IgD-negative memory B cell (primary cell): ENCODE results near the gene SMU1. TPM values are rescaled to one million over a fixed set of nuclear protein-coding genes. Genes with fewer than 3 reads are reported as not detected.
A peak's percentile ranks its signal among the peaks of the same experiment; 100 is the strongest.
"Not testable (repeated sequence)": the region's sequence is repeated elsewhere in the genome, so short reads cannot be mapped to it uniquely, and the experiment has no call there.

Source experiments
- H3K27ac Mint-ChIP-seq, 3 donors: one replicate each; pipeline ENCODE4 v1.8.0; 2020 to 2022; ENCODE audit warnings: mild to moderate bottlenecking in 3 of 3, mixed read lengths in 3 of 3, moderate library complexity in 1 of 3
- H3K27me3 Mint-ChIP-seq: one replicate; pipeline ENCODE4 v1.8.0; 2021; ENCODE audit warnings: mixed read lengths
- H3K36me3 Mint-ChIP-seq: one replicate; pipeline ENCODE4 v1.8.0; 2020; ENCODE audit warnings: mild to moderate bottlenecking, mixed read lengths
- H3K4me1 Mint-ChIP-seq, 3 donors: one replicate each; pipeline ENCODE4 v1.8.0; 2020 to 2022; ENCODE audit warnings: mixed read lengths in 3 of 3, mild to moderate bottlenecking in 1 of 3
- H3K4me3 Mint-ChIP-seq, 4 donors: one replicate each; pipeline ENCODE4 v1.8.0; 2020 to 2022; ENCODE audit warnings: mild to moderate bottlenecking in 4 of 4, mixed read lengths in 4 of 4, moderate library complexity in 3 of 4
- H3K9me3 Mint-ChIP-seq, 3 donors: one replicate each; pipeline ENCODE4 v1.8.0; 2020 to 2021; ENCODE audit warnings: mixed read lengths in 3 of 3, mild to moderate bottlenecking in 1 of 3
- polyA plus RNA-seq: library from polyadenylated mRNA; unstranded; fragments of 300-500 nt; fragmentation: Illumina TruSeq; gene quantifications from one replicate; pipeline ENCODE4 v1.2.3, GENCODE V29; 2021

SMU1 gene
- polyA plus RNA-seq, 1 donor from 2014 or later, result 19.3 TPM

DNA sequence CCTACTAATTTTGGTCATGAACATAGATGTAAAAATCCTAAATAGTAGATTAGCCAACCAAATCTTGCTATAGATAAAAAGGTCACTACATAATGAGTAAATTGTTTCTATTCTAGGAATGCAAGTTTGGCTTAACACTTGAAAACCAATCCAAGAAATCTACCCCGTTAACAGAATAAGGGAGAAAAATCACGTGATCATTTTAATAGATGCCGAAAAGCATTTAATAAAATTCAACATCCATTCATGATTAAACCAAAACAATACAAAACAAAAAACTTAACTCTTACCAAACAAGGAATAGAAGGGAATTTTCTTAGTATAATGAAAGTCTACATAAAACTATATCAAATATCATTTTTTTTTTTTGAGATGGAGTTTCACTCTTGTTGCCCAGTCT is 20.7 kb upstream of the SMU1 start:
- H3K9me3 Mint-ChIP-seq, result peaks cover 0 to 1% (median 0%) of the 10 kb centered on the region in 3 donors
- peaks cover 0 to 5% (median 4%) of the 10 kb centered on the region in 3 donors for H3K4me1 Mint-ChIP-seq
- H3K27me3 Mint-ChIP-seq, result no peaks in the 10 kb centered on the region
- no peak overlapping the region for H3K27ac Mint-ChIP-seq
- H3K36me3 Mint-ChIP-seq, result peaks cover 2% of the 10 kb centered on the region
- H3K4me3 Mint-ChIP-seq, result no peak overlapping the region

DNA sequence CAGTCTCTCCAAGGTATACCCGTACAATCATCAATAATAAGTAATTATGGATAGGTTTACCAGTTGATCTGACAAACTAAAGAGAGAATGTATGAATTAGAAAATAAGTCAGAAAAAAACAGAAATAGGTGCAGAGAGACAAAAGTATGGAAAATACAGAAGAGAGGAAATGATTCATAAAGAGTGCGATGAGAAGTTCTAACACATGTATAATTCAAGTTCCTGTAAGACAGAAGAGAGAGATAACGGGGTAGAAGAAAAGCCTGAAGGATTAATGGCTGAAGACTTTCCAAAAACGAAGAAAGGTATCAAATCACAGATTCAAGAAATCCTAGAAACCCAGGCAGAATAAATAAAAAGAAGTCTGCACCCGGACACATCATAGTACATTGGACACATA is 16.2 kb upstream of the SMU1 start:
- H3K9me3 Mint-ChIP-seq, result no peaks in the 10 kb centered on the region
- H3K36me3 Mint-ChIP-seq, result peaks cover 2% of the 10 kb centered on the region
- H3K27ac Mint-ChIP-seq, result no peak overlapping the region
- no peak overlapping the region for H3K4me3 Mint-ChIP-seq
- H3K27me3 Mint-ChIP-seq, result no peaks in the 10 kb centered on the region
- peaks cover 0 to 4% (median 0%) of the 10 kb centered on the region in 3 donors for H3K4me1 Mint-ChIP-seq

DNA sequence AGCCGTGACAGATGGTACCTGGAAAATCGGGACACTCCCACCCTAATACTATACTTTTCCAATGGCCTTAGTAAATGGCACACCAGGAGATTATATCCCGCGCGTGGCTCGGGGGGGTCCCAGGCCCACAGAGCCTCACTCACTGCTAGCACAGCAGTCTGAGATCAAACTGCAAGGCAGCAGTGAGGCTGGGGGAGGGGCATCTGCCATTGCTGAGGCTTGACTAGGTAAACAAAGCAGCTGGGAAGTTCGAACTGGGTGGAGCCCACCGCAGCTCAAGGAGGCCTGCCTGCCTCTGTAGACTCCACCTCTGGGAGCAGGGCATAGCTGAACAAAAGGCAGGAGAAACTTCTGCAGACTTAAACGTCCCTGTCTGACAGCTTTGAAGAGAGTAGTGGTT is 9.2 kb upstream of the SMU1 start:
- H3K4me3 Mint-ChIP-seq, H3K9me3 Mint-ChIP-seq, H3K36me3 Mint-ChIP-seq, H3K27me3 Mint-ChIP-seq: not testable (repeated sequence)
- H3K4me1 Mint-ChIP-seq, result peaks cover 13 to 22% (median 15%) of the 10 kb centered on the region in 3 donors
- peak overlapping the region in 1 of 3 donors; percentile 59 for H3K27ac Mint-ChIP-seq

DNA sequence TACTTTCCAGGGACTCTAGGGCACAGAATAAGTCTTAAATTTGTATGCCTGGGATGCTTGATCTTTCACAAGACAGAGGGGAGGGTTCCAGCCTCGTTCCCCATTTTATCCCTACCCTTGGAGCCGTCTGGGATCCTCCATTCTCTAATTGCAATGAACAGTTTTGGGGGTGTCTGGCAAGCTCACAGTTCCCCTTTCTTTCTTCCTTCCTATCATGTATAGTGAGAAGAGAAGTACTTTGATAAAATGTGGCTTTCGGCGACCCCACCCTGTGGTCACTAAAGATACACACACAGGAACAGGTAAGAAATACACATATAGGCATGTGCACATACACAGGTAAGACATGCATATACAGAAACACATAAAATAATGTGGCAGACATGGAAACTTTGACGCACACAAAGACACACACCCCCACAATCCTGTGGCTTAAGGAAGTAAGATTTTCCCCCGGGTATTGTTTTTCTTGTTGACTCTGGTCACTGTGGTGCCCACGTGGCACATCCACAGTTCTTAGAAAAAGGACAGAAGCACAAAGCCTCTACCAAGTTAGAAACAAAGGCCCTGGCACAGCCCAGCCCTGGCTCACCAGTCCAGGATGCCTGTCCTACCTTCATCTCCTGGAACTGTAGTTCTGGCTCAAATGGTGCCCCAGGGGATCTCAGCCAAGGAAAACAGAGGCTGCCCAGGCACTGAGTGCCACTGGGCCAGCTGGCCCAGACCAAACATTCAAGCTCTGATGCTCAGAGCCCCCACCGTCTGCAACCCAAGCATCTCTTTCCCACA is 6.3 kb upstream of the SMU1 start:
- Mint-ChIP-seq H3K4me3 (peak overlapping the region; percentile 18 to 85 (median 70)), H3K4me1 (peaks cover 15 to 23% (median 18%) of the 10 kb centered on the region in 3 donors), H3K36me3 (no peaks in the 10 kb centered on the region), H3K27ac (peak overlapping the region; percentile 48 to 85 (median 57)), H3K9me3 (no peaks in the 10 kb centered on the region), H3K27me3 (no peaks in the 10 kb centered on the region)

GRCh38 chr9:33082128-33082527 is 5.7 kb upstream of the SMU1 start:
- Mint-ChIP-seq H3K36me3 (no peaks in the 10 kb centered on the region), H3K4me3 (peak overlapping the region; percentile 18 to 85 (median 70)), H3K27me3 (no peaks in the 10 kb centered on the region), H3K27ac (peak overlapping the region; percentile 48 to 85 (median 57)), H3K4me1 (peaks cover 17 to 26% (median 18%) of the 10 kb centered on the region in 3 donors), H3K9me3 (no peaks in the 10 kb centered on the region)

GRCh38 chr9:33081128-33081851 is 4.8 kb upstream of the SMU1 start:
- peaks cover 23 to 30% (median 24%) of the 10 kb centered on the region in 3 donors for H3K4me1 Mint-ChIP-seq
- H3K27me3 Mint-ChIP-seq, result no peaks in the 10 kb centered on the region
- no peak overlapping the region for H3K27ac Mint-ChIP-seq
- no peaks in the 10 kb centered on the region for H3K36me3 Mint-ChIP-seq
- H3K4me3 Mint-ChIP-seq, result no peak overlapping the region
- H3K9me3 Mint-ChIP-seq, result no peaks in the 10 kb centered on the region

DNA sequence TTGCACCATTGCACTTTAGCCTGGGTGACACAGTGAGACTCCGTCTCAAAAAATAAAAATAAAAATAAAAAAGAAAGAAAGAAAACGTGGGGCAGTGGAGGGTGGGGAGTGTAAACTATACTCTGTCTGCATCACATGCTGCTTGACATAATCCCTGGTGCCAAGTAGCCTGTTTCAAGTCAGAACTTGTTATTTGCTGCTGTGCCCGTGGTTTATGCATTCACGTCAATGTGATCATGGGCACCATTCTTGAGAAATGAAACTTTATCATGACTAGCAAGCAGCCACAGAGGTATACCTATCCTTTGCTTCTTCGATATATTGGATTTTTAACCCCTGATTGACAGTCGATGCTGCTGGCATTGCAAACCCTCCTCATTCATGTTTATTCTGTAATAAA is 4.1 kb upstream of the SMU1 start:
- Mint-ChIP-seq H3K36me3 (no peaks in the 10 kb centered on the region), H3K4me3 (no peak overlapping the region), H3K27me3 (no peaks in the 10 kb centered on the region), H3K27ac (no peak overlapping the region), H3K9me3 (no peaks in the 10 kb centered on the region), H3K4me1 (peaks cover 26 to 34% (median 29%) of the 10 kb centered on the region in 3 donors)

GRCh38 chr9:33068991-33069390 is 7.5 kb downstream of the SMU1 start:
- H3K36me3 Mint-ChIP-seq, result peaks cover 5% of the 10 kb centered on the region
- H3K9me3 Mint-ChIP-seq, result no peaks in the 10 kb centered on the region
- H3K4me3 Mint-ChIP-seq, result no peak overlapping the region
- H3K27ac Mint-ChIP-seq, result no peak overlapping the region
- no peaks in the 10 kb centered on the region for H3K27me3 Mint-ChIP-seq
- H3K4me1 Mint-ChIP-seq, result peaks cover 22 to 31% (median 26%) of the 10 kb centered on the region in 3 donors

GRCh38 chr9:33065157-33066076 is 11.1 kb downstream of the SMU1 start:
- H3K4me3 Mint-ChIP-seq, result peak overlapping the region; percentile 51 to 90 (median 65)
- peaks cover 3% of the 10 kb centered on the region for H3K36me3 Mint-ChIP-seq
- no peaks in the 10 kb centered on the region for H3K9me3 Mint-ChIP-seq
- H3K4me1 Mint-ChIP-seq, result peaks cover 13 to 24% (median 17%) of the 10 kb centered on the region in 3 donors
- peak overlapping the region; percentile 50 to 72 (median 60) for H3K27ac Mint-ChIP-seq
- no peaks in the 10 kb centered on the region for H3K27me3 Mint-ChIP-seq

- H3K4me1 Mint-ChIP-seq, result peaks cover 11 to 18% (median 15%) of the 10 kb centered on the region in 3 donors
- peaks cover 0 to 4% (median 0%) of the 10 kb centered on the region in 3 donors for H3K9me3 Mint-ChIP-seq
- H3K4me3 Mint-ChIP-seq, result no peak overlapping the region
- no peaks in the 10 kb centered on the region for H3K27me3 Mint-ChIP-seq
- peak overlapping the region in 2 of 3 donors; percentile 10 to 53 for H3K27ac Mint-ChIP-seq
- peaks cover 2% of the 10 kb centered on the region for H3K36me3 Mint-ChIP-seq
Observed at GRCh38 chr9:33051144-33051543, 25.3 kb downstream of the SMU1 start.

- Mint-ChIP-seq H3K27ac (peak overlapping the region in 1 of 3 donors; percentile 73), H3K27me3 (no peaks in the 10 kb centered on the region), H3K36me3 (peaks cover 2% of the 10 kb centered on the region), H3K4me3 (no peak overlapping the region), H3K9me3 (peaks cover 0 to 4% (median 0%) of the 10 kb centered on the region in 3 donors), H3K4me1 (peaks cover 11 to 18% (median 18%) of the 10 kb centered on the region in 3 donors)
Observed at GRCh38 chr9:33049680-33050361, 26.7 kb downstream of the SMU1 start.

- Mint-ChIP-seq H3K27me3 (no peaks in the 10 kb centered on the region), H3K4me1 (peaks cover 21 to 25% (median 22%) of the 10 kb centered on the region in 3 donors), H3K27ac (peak overlapping the region; percentile 18 to 84 (median 35)), H3K36me3 (peaks cover 2% of the 10 kb centered on the region), H3K9me3 (peaks cover 0 to 4% (median 0%) of the 10 kb centered on the region in 3 donors), H3K4me3 (peak overlapping the region in 1 of 4 donors; percentile 43)
Observed at GRCh38 chr9:33048054-33048465, 28.4 kb downstream of the SMU1 start.

DNA sequence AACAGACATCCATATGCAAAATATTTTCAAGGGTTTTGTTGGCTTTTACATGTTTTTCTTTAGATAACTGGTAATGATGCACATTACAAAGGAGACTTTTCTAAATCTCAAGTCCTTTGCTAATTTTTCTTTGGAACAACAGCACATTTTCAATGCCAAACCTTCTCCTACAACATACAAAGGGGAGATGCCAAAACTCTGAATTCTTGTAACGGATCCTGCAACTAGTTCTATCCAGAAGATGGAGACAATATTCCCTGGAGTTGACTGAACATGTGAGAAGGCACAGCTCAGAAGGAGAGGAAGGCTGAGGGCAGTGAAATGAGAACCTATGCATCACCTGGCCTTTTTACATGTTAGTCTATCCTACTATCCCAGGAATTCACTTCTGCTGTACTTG is 30.4 kb downstream of the SMU1 start:
- peak overlapping the region in 1 of 4 donors; percentile 45 for H3K4me3 Mint-ChIP-seq
- peaks cover 0 to under 1% (median 0%) of the 10 kb centered on the region in 3 donors for H3K9me3 Mint-ChIP-seq
- peaks cover 2% of the 10 kb centered on the region for H3K36me3 Mint-ChIP-seq
- H3K27me3 Mint-ChIP-seq, result no peaks in the 10 kb centered on the region
- peaks cover 16 to 21% (median 20%) of the 10 kb centered on the region in 3 donors for H3K4me1 Mint-ChIP-seq
- peak overlapping the region in 1 of 3 donors; percentile 65 for H3K27ac Mint-ChIP-seq
